SIG-M5 treated with dmso at 0.1 percent for 504 hours (cell line): ENCODE measurements around the gene ACTR1B.
"Not testable (repeated sequence)": the region's sequence is repeated elsewhere in the genome, so short reads cannot be mapped to it uniquely, and the experiment has no call there.

Source experiments
- DNase-seq: peaks from one replicate; lab custom pipeline; 2025; ENCODE audit not compliant: unreplicated experiment; lab: John Stamatoyannopoulos, UW

ACTR1B gene

DNA sequence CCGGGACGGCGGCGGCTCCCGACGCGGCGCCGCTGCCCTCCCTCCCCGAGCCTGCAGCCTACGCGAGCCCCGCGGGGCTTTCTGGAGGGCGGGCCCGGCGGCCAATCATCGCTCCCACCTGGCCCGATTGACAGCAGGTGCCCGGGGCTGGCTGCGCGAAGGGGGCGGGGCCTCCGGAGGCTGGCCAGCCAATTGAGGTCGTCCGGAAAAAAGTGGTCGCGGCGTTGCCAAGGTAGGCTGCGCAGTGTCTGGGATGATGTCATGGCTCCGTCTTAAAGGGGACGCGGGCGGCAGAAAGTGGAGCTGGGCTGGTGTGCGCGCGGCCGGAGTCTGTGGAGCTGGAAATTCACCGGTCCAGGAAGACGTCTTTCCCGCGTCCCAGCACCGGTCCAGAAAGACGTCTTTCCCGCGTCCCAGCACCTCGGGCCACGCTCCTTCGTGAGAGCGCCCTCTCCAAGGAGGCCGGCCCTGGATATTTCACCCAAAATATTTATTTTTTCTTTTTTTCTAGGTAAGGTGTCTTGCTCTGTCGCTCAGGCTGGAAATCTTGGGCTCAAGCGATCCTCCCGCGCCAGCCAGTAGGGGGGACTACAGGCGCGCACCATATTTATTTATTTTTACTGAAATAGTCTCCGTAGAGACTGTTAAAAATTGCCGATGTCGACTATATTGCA lies at the start of gene ACTR1B:
ACTR1B (minus strand) TSS at position 83 of the 674 bp plus-strand sequence. CDS start 154 bp downstream, outside the sequence.
- DNase-seq = peak; percentile 99

DNA sequence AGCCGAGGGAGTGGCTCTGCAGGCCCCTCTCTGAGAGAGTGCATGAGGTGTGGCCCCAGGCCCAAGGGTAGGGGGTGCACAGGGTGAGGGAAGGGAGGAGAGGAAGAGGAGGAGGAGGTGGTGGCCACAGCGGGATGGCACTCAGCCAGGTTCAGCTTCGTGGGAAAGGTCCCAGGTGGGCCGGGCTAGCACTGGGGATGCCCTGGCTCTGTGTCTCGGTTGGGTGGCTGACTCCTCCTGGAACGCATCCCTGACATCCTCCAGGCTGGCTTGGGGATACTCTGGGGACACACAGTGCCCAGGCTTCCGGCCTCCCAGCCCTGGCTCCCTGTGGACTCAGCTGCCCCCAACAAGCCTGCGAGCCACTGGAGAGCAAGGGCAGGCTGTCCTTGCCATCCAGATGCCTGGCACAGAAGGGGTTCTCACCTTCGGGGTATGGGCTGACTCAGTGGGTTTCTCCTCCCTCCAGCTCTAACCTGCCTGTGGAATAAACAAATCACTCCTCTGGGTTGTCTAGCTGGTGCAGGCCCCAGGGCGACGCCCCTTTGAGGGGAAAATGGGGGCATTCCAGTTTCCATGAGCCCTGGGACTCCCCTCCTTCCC lies 49.0 kb upstream of the ACTR1B start:
- DNase-seq = no peak

DNA sequence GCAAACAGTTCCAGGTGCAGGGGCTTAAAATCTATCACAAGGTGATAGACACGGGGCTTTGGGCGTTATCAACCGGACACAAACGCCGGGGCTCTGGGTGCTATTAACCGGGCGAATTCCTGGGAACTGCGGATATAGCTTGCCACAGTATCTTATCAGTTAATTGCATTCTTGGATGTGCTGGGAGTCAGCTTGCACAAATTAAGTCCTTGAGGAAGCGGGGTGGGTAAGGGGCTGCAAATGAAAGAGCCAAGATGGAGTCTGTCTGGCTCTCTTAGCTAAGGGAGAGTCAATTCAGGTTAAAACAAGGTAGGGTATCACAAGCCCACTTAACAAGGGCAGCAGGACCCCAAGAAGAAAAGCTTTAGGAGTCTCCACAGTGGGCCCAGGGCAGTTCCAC lies 48.3 kb upstream of the ACTR1B start:
- DNase-seq = not testable (repeated sequence)

DNA sequence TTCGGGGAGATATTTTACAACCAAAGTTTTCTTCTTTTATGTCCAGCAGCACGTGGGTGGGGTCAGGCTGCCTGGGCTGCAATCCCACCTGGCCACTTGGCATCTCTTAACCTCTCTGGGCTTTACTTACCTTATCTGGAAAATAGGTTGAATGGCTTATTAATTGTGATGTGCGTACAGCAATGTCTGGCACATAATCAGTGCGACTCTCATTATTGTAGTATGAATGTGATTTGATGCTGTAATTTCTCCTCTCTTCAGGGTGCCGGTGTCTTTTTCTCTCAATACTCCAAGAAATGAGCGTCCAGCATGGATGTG lies 47.5 kb upstream of the ACTR1B start:
- DNase-seq = no peak

DNA sequence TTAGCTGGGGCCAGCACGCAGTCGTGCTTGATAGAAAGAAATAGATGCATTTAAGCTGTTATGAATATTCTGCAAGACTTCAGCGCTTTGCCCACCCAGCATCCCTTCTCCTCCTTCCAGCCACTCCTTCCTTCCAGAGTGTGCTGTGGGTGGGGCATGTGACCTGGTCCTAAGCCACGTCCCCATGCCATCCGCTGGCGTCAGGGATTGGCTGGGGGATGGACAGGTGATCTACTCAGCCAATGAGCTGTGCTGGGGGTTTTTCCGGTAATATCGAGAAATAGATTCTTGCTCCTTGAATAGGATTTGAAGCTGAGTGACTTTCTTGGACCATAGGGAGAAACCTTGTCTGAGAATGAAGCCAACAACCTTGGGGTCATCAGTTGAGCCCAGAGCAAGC lies 44.8 kb upstream of the ACTR1B start:
- no peak for DNase-seq

DNA sequence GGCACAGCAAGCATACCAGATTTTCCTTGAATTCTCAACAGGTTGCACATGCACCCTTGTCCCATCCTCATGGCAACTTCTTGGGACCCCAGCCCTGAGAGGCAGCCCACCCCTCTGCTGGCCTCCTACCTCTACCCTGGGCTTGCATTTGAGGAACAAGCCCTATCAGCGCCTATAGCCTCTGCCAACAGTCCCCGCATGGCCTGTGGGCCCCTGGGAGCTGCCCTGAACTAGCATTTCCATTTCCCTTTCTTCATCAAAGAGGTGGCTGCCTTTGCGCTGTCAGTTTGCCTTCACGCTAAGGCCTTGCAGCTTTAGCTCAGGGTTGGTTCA lies 44.2 kb upstream of the ACTR1B start:
- DNase-seq = no peak

DNA sequence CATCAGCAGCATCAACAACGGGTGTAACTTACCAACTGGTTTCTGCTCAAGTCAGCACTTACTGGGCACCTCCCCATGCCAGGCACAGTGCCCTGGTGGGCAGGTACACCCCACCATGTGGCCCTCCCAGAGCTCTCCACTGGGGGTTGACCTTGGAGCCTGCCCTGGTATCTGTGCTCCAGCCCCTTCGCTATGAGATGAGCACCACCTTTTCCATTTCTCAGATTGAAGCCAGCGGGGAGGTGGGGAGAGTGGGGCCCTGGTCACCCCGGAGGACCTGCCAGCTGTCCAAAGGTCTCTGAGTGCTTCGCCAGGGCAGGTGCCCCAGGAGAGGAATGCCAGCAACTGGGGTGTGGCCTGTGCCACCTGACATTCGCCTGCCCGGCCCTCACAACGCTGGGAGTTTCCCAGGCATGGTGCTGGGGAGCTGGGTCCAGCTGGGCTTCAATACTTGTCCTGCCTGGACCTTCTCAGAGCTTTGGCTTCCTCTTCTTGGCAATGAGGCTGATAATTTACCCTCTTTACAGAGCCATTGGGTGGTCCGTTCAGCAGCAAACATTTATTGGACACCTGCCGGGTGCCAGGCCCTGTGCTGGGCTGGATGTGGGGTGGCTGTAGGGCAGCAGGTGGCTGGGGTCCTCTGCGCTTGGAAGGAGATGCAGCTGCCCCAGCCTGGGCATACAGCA lies 43.7 kb upstream of the ACTR1B start:
- no peak for DNase-seq

DNA sequence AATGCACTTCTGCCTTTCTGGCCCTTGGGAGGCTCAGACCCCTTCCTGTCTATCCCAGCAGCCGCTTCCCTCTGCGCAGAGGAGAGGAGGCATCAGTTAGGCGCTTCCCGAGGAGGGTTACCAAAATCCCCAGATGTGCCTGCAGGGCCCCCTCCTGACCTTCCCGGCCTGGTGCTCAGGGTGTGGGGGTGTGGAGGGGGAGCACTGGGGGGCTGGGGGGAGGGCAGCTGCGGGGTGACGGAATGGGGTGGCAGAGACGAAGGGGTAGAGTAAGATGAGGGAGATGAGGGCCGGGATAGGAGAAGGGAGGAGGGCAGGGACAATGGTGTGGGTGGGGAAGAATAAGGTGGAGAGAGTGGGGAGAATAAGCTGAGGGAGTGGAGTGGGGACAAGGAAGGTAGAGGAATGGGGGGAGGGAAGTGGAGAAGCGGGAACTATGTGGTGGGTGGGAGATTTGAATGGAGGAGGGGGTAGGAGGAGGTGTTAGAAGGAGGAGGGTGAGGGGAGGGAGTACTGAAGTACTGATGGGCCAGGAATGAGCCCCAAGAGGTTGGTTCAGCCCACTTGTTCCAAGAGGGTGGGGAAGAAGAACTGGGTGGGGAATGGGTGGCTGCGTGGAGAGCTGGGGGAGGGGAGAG lies 43.0 kb upstream of the ACTR1B start:
- DNase-seq = no peak

DNA sequence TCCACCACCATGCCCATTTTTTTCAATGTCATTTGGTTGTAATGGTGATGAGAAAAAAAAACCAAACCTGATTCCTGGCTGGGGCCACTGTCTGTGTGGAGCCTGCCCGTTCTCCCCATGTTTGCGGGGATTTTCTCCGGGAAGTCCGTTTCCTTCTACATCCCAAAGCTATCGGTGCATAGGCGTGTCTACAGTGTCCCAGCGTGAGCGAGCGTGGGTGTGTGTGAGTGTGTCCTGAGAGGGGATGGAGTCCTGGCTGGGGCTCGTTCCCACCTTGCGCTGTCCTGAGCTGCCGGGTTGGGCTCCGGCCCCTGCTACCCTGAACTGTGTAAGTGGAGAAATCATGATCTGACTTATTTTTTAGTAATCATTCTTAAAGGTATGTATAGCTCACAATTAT lies 42.3 kb upstream of the ACTR1B start:
- no peak for DNase-seq

DNA sequence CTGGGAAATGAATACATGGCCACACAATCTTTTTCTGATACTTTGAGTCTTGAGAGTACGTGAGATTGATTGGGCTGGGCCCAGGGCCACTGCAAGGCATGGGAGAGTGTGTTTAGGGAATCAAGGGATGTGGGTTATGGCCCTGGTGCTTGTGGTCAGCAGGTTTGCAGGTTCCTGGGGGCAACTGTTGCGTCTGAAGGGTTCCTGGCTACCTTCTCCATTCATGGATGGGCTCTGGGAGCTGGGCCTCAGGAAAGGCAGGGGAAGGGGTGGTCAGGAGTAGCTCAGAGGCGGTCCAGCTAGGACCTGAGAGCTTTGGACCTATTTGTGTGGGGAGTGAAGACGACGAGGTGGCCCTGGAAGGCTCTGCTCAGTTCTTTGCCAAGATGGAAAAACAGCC lies 41.1 kb upstream of the ACTR1B start:
- DNase-seq = no peak

DNA sequence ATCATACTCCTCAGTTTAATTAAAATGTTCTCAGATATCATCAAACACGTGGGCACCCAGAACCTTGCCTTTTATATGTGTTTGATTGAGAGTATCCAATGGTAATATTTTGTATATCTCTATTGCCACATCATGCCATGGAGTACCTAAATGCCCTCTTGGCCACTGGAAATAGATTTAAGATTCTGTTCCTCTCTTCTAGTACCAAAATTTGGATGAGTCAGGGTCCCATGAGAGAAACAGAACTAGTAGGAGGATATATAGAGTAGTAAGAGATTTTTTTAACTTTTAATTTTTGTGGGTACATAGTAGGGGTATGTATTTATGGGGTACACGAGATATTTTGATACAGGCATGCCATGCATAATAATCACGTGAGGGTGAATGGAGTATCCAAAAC lies 39.9 kb upstream of the ACTR1B start:
- DNase-seq = no peak

DNA sequence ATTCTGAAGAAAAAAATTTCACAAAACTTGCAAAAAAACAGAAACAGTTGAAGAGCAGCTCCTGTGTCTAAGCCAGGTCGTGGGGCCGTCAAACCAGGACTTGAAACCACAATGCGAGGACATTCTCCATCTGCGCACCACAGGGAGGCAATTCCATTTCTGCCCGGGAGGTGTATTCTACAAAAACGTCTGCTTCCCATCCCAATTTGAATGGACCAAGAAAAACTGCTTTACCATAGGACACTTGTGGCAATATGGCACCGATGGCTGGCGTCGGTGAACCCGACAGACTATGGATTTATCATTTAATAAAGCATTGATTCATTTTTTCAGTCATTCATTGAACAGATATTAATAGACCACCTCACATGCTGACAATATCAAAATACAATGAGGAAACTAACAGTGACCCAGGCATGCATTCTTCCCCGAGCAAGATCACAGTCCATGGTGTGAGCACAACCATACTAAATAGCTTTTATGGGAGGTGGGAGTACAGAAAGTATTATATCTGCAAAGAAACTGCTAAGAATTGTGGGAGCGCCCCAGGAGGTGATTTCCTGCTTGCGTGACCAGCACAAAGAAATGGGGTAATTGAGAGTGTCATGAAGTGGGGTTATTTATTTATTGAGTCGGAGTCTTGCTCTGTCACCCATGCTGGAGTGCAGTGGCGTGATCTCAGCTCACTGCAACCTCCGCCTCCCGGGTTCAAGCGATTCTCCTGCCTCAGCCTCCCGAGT lies 39.1 kb upstream of the ACTR1B start:
- no peak for DNase-seq

DNA sequence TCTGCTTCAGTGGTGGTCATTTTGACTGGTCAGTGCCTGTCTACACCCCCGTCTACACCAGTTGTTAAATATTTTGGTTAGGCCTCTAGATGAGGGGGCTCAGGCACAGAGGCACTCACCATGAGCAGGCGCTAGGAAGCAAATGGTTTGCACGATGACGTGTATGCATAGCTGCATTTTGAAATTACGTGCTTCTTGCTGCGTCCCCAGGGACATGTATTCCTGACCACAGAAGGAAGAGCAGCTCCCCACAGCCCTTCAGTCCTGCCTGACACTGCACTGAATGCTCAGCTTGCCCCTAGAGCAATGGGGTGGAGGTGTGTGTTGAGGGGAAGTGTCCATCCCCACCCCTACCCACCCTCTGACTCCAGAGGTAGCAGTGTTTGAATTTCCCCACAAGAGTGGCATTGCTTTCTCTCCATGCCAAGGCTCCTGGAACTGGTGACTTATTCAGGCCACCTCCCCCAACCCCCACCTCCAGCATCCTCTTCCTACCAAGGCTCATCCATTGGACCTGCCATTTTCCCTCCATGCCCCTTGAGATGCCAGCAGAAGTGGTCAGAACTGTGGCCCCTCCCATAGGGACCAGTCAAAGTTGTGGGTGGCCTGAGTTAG lies 38.1 kb upstream of the ACTR1B start:
- no peak for DNase-seq

DNA sequence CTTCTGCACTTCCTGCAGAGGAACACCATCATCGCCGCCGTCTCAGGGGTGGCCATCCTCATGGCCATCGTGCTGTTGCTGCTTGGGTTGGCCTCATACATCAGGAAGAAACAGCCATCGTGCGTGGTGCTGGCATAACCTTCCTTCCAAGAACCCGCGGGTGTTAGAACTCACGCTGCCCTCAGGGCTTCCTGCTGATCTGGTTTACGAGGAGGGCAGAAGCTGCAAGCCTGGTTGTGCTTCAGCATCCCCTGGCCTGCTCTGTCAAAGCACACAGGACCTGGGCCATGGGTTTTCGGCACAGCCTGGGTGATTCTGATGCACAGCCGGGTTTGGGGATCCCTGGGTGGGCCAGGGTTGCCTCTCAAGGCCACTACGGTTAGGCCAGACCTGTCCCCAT lies 37.3 kb upstream of the ACTR1B start:
- DNase-seq = no peak

DNA sequence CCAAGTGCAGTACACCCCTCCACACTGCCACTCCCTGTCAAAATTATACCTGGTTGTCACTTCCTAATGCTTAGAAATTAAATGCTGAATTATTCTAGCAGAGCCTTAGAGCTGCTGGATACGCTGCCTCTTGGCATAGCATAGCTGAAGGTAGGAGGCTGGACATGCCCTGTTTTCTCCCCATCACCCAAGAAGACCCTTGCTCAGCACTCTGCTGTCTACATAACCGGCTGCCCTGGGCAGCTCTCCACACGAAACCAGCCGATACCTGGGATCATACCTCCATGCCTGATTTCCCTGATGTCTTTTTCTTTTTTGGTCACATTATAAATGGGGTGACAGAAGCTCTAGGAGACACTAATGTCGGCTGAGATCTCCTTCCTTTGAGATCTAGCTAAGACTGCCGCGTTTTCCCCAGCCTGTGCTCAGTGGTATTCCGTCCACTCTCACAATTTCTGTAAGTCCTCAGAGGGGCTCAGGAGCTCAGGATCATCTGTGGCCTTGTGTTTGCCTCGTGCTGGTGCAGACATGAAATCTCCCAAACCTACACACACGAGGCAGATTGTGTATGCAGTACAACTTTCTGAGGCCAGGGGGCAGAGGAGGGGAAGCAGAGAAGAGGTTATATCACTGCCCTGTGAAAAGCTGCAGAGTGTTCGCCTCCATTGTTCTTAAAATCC lies 36.1 kb upstream of the ACTR1B start:
- DNase-seq = peak; percentile 96

DNA sequence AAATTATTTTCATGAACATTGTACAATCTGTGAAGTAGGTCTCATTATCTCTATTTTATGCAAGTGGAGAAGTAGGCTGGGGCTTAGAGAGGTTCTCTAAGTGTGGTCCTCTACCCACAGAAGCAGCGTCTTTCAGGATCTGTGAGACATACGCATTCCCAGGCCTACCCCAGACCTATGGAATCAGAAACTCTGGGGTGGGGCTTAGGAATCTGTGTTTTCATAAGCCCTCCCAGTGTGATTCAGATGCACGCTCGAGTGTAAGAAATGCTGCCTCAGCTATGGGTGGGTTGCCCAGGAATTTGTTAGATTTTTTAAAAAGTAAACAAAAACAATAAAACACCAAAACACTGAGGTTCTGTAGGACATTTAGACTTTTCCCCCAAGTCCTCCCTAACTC lies 34.7 kb upstream of the ACTR1B start:
- no peak for DNase-seq

DNA sequence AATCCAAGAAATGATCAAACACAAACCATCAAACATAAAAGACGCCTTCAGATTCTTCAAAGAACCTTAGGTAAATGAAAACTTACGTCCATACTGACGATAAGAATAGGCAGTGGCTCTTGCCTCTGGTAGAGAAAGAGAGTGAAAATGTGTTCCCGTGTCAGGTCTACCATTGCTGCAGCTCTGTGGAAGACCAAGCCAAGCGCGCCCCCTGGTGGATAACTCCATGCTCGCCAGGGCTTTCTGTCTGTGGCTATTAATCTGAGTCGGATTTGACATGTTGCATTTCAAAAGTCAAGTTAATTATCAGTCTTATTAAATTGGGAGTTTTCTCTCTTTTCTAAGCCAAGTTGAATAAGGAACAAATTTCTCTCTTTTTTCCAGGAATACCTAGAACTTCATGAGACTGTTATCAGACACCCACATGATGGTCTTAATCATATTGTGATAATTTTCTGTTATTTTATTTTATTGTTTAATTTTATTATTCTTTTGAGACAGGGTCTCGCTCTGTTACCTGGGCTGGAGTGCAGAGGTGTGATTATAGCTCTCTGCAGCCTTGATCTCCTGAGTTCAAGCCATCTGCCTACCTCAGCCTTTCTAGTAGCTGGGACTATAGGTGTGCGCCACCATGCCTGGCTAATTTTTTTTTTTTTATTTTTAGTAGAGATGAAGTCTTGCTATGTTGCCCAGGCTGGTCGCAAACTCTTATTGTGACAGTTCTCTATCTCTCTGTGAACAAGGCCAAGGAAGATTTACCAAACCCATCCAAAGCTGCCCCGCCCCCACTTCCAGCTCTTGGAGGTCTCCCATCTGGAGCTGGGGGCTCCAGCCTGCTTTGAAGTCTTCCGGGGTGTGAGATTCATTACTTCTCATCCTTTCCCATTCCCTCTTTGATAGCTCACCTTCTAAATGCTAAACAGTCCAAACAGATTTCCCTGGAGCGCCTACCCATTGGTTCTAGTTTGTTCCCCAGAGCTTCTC lies 33.7 kb upstream of the ACTR1B start:
- DNase-seq = peak; percentile 83

DNA sequence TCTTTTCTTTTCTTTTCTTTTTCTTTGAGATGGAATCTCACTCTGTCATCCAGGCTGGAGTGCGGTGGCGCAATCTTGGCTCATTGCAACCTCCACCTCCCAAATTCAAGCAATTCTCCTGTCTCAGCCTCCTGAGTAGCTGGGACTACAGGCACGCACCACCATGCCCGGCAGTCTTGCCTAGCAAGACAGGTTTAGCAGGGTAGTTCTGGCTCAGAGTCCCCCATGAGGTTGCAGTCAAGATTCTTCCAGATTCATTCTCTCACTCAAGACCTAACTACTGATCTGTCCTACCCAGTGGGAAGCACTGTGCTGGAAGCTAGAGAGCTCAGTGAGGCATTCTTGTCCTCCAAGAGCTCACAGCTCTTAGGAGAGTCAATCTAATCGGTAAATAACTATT lies 31.9 kb upstream of the ACTR1B start:
- DNase-seq = no peak

DNA sequence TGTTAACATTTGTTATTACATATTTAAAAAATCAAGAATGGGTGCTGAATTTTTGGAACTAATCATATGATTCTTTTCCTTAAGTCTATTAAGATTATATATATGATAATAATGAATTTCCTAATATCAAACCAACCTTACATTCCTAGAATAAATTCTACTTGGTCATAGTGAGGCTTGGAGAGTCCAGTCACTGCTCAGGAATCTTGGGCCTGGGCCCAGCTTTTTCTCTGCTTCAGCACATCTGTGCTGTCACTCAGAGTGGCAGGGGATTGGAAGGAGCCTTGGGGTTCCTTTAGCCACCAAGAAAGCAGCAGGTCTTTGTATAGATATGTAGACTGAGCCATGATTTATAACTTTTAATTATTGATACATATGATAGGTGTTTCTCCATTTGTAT lies 29.6 kb upstream of the ACTR1B start:
- no peak for DNase-seq
